Stimulated activated CD4-positive, alpha-beta T cell treated with anti-CD3 and anti-CD28 coated beads, Interleukin-12 subunit alpha, Interleukin-12 subunit beta, amount 100 ng/mL, for 4 hours (primary cell): Measurements from ENCODE around the gene MRPL41.
"Not testable (repeated sequence)": the region's sequence is repeated elsewhere in the genome, so short reads cannot be mapped to it uniquely, and the experiment has no call there.

Experiments
- DNase-seq: peaks from one replicate; pipeline ENCODE4 v3.0.0-alpha.2; 2020

The MRPL41 gene

GRCh38 chr9:137522746-137523455 lies 28.8 kb upstream of the MRPL41 start:
- no peak for DNase-seq

DNA sequence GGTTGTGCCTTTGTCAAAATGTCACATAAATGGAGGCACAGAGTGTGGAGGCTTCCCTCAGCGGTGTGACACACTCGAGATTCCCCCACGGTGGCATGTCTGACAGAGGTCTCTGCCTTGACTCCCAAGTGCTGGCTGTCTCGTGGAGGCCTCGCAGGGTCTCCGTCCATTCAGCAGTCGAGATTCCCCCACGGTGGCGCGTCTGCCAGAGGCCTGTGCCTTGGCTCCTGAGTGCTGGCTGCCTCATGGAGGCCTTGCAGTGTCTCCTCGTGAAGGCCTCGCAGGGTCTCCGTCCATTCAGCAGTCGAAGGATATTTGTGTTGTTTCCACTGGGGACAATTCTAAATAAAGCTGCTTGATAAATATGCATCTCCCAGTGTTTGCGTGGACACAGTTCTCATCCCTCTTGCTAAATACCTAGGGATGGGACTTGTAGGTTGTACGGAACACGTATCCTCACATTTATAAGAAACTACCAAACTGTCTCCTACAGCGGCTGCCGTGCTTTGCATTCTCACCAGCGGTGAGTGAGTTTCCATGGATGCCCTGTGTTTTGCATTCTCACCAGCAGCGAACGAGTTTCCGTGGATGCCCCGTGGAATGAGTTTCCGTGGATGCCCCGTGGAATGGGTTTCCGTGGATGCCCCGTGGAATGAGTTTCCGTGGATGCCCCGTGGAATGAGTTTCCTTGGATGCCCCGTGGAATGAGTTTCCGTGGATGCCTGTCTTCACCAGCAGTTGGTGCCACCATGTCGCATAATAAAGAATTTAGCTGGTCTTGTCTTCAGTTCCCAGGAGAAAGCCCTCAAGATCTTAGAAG lies 27.3 kb upstream of the MRPL41 start:
- no peak for DNase-seq

- DNase-seq, result no peak
Observed at GRCh38 chr9:137524981-137525317, 26.7 kb upstream of the MRPL41 start.

DNA sequence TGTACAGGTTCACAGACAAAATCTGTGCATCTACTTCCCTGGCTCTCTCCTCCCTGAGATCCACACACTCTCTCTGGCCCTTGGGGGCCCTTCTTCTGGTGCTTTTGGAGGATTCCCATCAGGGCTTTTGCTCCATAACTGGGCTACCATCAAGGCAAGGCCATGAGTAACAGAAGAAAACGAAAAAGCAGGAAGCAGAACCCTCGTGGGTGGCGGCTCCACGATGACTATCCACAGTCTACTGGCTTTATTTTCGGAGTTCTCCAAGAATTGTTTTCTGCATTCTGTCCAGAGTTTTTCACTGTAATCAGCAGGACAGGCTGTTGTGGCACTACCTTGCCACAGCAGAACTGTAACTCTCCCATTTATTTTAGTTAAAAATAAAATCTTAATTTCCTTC lies 21.3 kb upstream of the MRPL41 start:
- DNase-seq, result no peak

- DNase-seq, result no peak
Observed at GRCh38 chr9:137531099-137531765, 20.4 kb upstream of the MRPL41 start.

DNA sequence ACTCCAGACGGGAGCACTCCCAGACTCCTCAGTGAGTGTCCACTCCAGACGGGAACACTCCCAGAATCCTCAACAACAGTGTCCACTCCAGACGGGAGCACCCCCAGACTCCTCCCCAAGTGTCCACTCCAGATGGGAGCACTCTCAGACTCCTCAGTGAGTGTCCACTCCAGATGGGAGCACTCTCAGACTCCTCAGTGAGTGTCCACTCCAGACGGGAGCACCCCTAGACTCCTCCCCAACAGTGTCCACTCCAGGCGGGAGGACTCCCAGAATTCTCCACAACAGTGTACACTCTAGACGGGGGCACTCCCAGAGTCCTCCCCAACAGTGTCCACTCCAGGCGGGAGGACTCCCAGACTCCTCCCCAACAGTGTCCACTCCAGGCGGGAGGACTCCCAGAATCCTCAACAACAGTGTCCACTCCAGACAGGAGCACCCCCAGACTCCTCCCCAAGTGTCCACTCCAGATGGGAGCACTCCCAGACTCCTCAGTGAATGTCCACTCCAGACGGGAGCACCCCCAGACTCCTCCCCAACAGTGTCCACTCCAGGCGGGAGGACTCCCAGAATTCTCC lies 18.7 kb upstream of the MRPL41 start:
- DNase-seq, result not testable (repeated sequence)

GRCh38 chr9:137534256-137535119 lies 17.2 kb upstream of the MRPL41 start:
- DNase-seq, result no peak

GRCh38 chr9:137535120-137535428 lies 16.6 kb upstream of the MRPL41 start:
- no peak for DNase-seq

DNA sequence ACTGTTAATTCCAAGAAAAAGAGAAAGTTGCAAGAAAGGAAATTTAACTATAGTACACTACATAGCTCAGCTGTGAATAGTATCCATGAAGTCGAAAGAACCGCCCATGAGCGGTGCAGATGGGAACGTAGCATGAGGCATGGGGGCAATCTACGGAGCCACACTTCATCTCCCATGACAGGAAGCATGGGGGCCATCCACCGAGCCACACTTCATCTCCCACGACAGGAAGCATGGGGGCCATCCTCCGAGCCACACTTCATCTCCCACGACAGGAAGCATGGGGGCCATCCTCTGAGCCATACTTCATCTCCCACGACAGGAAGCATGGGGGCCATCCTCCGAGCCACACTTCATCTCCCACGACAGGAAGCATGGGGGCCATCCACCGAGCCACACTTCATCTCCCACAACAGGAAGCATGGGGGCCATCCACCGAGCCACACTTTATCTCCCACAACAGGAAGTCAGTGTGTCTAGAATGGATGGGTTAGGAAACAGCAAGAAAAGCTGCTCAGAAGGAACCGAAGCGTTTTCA lies 15.0 kb upstream of the MRPL41 start:
- not testable (repeated sequence) for DNase-seq

DNA sequence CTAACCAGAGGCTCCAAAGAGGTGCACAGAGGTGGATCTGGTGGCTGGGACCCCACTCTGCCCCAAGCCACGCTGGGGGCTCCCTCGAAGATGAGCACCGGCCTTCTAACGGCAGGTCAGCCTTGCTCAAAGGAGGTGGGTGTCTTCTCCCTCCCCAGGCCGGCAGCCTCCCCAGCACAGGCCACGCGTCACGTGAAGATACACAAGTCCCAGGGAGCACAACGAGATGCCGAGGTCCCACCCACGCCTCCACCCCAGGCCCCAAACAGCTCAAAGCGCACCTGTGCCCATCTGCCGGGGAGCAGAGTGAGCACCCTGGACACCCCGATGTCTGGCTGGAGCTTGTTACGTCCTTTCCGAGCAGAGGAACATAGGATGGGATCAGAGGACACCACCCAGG lies 13.6 kb upstream of the MRPL41 start:
- no peak for DNase-seq

DNA sequence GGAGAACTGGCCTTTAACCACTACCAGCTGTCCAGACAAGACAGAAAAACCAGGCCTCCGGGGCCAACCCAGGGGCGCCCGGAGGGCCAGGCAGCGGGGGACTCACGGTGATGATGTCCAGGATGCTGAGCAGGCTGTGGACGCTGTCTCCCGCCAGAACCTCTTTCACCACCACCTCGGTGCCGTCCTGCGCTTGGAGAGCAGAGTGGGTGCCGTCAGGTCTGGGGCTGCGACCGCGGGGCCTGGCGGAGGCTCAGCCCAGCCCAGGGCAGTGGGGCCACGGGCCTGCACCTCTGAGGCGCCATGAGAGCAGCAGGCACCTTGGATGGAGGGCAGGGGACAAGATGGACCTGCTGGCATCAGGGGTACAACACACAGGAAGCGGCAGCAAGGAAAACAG lies 11.1 kb upstream of the MRPL41 start:
- DNase-seq, result no peak

DNA sequence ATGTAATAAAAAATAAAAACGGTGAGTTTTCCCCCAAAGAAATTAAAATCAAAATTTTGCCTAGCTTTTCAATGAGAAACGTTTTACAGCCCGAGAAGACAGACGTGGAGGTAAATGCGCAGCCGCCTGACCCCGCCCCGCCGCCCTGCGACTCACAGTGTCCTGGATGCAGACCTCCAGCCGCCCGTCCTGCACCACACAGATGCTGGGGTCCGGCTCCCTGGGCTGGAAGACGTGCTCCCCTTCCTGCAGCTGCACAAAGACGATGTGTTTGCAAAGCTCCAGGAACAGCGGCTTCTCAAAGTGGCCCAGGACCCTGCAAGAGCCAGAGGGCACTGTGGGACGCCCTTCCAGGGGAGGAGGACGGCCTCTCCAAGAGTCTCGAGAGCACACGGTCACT lies 9.2 kb upstream of the MRPL41 start:
- DNase-seq, result no peak

GRCh38 chr9:137543237-137543963 lies 8.3 kb upstream of the MRPL41 start:
- DNase-seq, result no peak

DNA sequence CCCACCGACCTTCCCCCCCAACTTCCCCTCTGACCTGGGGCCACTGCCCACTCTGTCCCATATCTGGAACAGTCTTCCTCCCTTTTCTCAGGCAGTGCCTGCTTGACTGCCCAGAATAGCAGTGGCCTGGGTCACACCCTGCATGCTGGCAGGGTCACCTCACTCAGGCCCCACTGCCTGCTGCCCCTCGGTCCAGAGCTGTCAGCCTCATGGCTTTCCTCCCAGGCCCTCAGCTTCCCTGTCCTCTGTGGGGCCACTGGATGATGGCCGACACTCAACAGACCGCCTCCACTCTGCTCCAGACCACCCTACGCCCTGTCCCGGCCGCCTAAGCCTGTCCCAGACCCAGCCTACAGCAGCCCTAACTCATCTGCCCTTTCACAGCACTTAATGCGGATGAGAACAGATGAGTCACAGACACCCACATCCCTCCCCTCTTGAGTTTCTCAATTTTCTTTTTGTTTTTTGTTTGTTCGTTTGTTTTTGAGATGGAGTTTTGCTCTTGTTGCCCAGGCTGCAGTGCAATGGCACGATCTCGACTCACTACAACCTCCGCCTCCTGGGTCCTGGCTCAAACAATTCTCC lies 7.4 kb upstream of the MRPL41 start:
- no peak for DNase-seq

DNA sequence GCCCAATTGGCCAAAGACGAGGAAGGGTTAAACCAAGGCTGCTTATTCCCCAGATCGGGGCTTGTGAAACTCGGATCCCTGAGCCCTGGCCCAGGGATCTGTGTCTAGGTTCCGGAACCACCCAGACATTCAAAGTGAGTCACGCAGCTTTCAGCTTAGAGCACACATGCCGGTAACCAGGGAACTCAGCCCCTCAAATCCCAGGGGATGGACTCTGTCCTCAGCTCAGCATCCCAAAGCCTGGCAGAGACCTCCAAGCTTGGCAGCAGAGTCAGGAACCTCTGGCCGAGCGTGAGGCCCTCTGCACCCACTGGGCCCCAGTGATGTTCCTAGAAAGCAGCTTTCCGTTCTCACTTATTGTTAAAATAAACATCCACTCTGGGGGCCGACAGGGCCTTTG lies 6.6 kb upstream of the MRPL41 start:
- no peak for DNase-seq

DNA sequence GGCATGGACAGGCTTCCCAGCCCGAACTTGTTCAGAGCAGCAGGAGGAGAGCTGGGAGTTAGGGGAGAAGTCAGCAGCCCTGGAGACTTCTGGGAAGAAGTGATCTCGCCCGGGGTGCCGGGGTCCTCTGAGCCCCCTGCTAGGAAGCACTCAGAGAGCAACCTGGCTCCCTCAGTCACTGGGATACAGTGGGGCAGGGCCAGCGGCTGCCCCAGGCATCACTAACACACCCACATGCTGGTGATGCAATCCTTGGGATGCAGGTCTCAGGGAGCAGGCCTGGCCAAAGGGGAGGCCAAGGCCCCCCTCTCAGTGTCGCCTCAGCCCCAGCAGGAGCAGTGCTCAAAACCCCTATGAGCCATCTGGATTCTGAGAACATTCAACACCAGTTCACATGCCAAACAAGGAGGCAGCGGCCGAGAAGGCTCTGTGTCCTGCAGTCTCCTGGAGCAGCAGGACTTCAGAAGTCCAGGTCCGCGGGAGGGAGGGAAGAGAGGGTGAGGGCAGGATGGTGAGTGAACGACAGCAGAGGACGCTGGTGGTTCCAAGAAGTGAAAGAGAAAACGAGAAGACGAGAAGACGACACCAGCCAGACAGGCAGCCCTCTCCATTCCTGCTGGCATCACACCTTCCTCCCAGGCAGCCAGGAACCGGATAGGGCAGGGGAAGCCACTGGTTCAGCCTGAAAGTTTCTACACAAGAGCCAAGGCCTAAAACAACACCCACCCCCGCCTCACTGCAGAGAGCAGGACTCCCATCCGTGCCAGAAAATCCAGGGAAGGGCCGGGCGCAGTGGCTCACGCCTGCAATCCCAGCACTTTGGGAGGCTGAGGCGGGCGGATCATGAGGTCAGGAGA lies 3.8 kb upstream of the MRPL41 start:
- DNase-seq, result no peak

DNA sequence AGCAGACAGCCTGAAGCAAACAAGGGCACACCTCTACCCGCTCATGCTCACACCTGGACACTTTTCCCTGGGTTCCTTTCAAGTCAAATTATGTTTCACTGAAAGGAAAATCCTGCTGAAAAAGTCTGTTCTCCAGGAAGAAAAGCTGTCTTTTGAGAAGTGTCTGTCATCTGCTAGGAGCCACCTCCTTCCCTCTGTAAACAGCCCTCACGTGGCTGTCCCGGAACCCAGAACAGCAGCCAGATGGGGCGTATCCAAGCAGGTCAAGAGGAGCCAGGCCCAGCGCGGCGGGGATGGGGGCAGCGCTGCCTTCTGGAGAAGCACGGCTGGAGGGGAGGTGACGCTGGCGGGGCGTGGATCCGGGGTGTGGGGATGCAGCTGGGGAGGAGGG lies 1.5 kb upstream of the MRPL41 start, which contains the start of gene PNPLA7:
PNPLA7 (minus strand) TSS at position 172 of the 391 bp plus-strand sequence. CDS start 205 bp downstream, outside the sequence.
- peak; percentile 41 for DNase-seq

GRCh38 chr9:137550958-137551263 lies 768 bp upstream of the MRPL41 start:
- DNase-seq, result not testable (repeated sequence)

- DNase-seq, result peak; percentile 23
Observed at GRCh38 chr9:137552022-137552768, 516 bp downstream of the MRPL41 start.

DNA sequence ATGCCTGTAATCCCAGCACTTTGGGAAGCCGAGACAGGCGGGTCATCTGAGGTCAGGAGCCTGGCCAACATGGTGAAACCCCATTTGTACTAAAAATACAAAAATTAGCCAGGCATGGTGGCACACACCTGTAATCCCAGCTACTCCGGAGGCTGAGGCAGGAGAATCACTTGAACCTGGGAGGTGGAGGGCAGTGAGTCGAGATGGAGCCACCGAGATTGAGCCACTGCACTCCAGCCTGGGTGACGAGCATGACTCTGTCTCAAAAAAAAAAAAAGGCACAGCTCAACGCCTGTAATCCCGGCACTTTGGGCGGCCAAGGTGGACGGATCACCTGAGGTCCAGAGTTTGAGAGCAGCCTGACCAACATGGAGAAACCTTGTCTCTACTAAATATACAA lies 2.0 kb downstream of the MRPL41 start:
- not testable (repeated sequence) for DNase-seq
